ENCODE results near the gene XCL2.
A peak's percentile ranks its signal among the peaks of the same experiment; 100 is the strongest.
"Not testable (repeated sequence)": the region's sequence is repeated elsewhere in the genome, so short reads cannot be mapped to it uniquely, and the experiment has no call there.

XCL2 gene

DNA sequence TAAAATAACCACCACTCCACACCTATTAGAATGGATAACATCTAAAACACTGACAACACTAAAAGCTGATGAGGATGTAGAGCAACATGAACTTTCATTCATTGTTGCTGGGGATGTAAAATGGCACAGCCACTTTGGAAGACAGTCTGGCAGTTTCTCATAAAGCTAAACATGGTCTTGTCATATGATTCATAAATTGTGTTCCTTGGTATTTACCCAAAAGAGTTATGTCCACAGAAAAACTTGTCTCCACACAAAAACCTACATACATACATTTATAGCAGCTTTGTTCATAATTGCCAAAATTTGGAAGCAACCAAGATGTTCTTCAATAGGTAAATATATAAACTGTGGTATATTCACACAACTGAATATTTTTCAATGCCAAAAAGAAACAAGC is 16.6 kb upstream of the XCL2 start:
- DNase-seq (ENCODE audit: low spot score) (no peak), FAIRE-seq (no peak)

DNA sequence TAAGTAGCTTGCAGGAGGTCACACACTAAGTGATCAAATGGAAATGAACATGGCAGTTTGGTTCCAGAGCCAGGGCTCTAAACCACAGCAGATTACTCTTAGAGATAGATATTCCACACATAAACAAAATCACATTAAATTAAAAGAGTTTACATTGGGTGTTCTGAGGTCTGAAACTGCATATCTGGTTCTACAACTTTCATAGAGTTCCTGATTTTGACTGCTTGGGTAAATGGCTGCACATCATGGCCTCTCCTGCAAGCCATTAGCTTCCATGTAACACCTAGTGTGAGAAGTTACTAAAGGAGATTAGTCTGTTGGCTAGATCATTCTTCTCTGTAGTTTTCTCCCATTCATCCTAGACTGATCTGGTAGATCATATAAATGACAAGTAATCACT is 12.8 kb upstream of the XCL2 start:
- no peak for FAIRE-seq
- no peak for DNase-seq (ENCODE audit: low spot score)

DNA sequence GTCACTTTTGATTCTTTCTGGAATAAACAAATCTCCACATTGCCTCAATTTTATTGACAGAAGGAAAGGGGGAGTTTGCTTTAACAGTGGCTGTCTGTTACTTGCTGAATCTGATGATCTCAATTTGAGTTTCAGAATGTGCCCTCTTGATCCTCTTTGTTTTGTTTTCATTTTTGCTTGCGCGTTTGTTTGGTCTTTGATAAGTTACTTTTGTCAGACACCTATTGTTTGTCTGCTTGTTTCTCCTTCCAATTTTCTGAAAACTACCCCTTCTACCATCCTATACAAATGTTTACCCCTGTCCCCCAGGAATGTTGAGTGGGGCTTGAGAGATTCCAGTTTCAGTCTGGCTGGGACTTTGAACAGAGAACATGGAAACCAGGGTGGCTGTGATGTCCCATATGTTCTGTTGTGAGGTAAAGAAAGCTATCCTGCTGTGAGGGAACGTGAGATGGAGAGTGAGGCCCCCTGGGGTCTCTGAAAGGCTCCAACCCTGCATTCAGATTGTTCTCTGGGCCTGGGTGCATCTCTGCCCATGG is 11.8 kb upstream of the XCL2 start:
- FAIRE-seq (no peak), DNase-seq (ENCODE audit: low spot score) (no peak)

DNA sequence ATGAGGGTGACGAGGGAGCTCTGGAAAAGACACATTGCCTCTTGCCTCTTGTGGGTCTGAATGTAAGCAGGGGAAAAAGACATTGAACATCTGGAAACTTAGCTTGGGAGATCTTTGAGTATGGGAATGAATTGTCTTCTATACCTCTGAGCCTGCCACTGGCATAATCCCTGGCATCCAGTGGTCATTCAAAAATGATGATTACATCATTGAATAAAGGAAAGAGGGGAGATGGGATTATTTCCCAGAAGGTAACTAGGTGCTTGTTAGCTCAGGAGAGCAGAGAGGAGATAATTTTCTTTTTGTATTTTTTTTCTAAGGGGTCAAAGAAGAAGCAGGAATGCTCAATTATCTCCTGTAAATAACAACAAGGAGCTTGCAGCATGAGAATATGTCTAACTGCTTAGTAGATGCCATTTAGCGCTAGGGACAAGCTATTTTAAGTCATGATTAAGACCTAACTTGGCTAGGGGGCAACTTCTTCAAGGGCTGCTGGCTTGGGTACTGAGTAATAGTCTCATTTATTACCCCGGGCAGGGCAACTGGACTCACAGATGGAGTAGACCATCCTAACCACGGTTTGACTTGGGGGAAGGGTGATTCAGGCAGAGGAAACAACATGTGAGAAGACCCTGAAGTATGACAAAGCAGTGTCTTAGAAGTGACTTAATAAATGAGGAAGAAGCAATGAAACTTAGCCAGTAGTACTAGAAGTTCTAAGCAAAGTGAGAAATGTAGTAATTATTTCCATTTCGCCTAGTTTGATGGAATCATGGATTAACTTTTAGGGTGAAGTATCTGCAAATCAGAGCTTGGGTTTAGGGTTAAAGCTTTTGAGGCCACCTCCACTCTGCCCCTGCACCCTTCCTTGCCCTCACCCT is 11.0 kb upstream of the XCL2 start:
- DNase-seq (ENCODE audit: low spot score) (no peak), FAIRE-seq (no peak)

DNA sequence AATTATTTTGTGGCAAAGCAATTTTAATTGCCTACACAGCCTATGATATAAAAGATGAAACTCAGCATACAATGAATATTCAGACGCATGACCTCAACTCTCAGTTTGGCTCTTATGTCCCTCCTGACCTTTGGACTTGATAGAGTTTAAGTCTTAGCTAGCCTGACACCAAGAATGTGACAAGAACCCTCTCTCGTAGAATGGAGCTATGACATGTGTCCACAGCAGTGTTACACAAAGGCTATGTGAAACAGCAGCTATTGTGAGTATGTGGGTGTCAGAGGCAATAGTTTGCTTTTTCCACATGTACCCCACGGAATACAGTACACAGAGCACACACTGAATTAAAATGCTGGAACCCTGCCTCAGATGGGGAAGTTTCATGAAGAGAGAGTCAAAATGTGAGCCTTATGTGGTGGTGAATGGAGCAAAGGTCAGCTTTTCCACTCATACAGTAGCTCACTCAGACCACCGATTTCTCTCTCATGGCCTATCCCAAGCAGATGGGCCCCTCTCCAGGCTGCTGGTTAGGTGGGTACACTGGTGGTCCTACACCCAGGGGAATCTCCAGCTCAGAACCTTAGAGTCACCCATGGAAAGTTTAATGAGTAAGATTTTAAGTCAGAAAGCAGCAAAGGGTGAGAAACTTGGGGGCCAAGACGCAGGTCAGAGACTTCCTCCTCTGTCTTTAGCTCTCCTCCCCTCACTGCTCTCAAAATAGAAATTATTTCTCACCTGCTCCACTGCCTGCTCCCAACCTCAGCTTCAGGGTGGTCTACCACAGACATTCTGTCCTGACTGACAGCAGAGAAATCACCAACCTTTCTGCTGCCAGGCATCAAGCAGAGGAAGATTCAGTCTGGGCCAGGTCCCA is 10.1 kb upstream of the XCL2 start:
- no peak for FAIRE-seq
- DNase-seq (ENCODE audit: low spot score) = no peak

DNA sequence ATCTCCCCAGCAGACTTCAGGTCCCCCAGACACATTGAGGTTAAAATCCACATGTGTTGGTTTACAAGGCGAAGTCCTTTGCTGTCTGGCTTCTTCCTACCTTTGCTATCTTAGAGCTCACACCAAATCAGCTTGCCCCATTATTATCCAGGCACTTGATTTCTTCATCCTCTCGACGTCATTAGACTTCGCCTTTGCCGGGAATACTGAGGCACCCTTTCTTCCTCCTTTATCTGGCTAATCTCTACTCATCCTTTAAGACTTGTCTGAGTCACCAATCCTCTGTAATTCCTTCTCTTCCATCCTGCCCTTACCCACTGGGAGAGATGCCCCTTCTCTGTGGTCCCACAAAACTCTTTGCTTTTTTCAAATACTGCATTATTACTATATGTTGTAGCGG is 9.2 kb upstream of the XCL2 start:
- FAIRE-seq (no peak), DNase-seq (ENCODE audit: low spot score) (no peak)

DNA sequence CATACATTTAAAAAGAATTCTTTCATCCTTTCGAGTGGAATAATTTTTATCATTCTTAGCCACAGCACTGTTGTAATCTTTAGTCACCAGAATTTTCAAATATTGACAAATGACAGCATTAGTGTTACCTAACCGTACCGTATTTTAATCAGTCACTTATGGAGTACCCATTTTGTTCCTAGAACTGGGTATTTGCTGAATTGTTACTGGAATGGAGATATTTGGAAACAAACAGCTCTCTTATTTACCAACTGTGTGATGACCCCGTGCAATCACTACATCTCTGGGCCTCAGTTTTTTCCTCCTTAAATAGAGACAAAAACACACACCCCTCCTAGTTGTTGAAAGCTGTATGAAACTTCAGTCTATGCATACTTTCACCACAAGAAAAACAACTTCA is 7.9 kb upstream of the XCL2 start:
- DNase-seq (ENCODE audit: low spot score) = no peak
- no peak for FAIRE-seq

DNA sequence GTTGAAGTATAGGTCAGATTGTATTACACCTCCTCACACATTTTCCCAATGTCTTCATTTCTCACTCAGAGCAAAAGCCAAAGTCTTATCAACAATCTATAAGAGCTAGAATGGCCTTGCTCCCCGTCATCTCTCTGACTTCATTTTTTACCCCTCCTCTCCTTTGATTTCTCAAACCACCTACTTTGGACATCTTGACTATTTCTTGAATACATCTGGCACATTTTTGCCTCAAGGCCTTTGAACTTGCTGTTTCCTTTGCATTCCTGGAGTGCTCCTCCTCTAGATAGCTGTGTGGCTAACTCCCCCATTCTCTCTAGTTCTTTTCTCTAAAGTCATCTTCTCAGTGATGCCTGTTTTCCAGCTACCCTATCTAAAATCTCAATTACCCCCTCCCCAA is 7.2 kb upstream of the XCL2 start:
- no peak for FAIRE-seq
- no peak for DNase-seq (ENCODE audit: low spot score)

DNA sequence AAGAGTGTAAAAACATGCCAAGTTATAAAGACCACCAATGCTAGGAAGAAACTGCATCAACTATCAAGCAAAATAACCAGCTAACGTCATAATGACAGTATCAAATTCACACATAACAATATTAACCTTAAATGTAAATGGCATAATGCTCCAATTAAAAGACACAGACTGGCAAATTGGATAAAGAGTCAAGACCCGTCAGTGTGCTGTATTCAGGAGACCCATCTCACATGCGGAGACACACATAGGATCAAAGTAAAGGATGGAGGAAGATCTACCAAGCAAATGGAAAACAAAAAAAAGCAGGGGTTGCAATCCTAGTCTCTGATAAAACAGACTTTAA is 2.7 kb upstream of the XCL2 start:
- not testable (repeated sequence) for DNase-seq (ENCODE audit: low spot score); FAIRE-seq

DNA sequence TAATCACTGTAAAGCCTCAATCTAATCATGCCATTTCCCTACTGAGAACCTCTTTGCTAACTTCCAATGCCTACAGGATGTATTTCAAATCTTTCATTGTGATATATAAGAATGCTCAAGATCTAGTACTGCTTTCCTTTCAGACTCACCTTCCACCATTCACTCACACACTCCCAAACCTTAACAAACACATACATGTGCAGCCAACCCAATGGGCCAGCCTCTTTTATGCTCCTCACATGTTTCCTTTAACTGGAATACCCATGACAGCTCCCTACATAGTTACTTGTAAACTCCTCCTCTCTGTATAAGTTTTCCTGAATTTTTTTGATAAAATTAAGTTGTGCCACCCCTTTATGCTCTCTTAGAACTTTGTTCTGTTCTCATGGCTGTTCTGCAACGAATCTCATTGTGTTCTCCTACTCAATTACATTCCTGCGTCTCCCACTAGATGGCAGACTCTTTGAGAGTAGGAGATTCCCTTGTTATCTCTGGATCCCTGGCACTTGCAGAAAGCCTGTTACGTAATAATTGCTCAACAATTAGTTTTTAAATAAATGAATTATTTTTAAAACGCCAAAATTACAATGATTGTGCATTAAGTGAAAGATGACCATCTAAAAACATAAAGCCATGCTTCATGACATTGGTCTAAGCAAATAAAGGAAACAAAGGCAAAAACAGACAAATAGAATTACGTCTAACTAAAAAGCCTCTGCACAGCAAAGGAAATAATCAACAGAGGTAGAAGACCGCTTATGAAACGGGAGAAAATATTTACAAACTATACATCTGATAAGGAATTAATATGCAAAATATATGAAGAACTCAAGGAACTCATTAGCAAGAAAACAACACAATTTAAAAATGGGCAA is 2.1 kb upstream of the XCL2 start:
- FAIRE-seq = not testable (repeated sequence)
- peak; percentile 22 for DNase-seq (ENCODE audit: low spot score)

DNA sequence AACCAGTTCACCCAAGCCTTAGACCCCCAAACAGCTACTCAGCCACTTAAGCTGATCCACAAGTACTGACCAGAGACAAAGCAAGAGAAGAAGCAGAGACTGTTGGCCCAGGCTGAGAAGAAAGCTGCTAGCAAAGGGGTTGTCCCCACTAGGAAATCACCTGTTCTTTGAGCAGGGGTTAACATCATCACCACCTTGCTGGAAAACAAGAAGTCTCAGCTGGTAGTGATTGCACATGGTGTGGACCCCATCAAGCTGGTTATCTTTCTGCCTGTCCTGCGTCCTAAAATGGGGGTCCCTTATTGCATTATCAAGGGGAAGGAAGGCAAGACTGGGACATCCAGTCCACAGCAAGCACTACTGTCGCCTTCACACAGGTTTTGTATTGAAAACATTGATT is 819 bp downstream of the XCL2 start:
- DNase-seq (ENCODE audit: low spot score); FAIRE-seq: not testable (repeated sequence)

DNA sequence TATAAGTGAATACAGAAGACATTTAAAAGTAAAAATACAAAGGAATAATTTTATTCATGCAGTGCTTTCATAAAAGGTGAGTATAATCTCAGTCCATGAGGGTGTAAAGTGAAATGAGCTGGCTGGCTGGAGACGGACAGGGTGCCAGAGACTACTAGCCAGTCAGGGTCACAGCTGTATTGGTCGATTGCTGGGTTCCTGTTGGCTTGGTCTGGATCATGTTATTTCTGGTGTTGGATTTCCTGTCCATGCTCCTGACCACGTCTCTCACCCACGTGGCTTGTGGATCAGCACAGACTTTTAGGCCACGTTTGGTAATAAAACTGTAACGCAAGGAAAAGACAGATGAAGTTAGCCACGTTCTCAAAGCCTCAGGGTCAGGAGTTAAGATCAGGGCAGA is 3.0 kb downstream of the XCL2 start:
- DNase-seq (ENCODE audit: low spot score) = not testable (repeated sequence)
- FAIRE-seq = peak; percentile 72

DNA sequence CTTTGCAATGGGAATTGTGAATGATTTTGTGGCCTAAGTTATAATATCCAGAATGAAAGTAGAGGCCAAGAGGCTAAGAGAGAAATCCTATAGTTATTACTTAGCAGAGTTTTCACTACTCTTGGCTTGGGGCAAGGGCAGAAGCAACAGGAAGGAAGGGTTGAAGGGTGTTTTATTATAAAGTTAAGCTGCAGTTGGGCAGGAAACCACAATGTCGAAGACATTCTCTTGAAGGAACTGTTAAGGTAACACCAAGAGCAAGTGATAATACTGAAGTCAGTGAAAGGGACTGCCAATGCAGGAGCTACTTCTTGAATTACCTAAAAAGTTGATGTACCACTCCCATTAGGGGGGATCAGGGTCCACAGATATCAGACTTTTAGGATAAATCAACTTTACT is 8.3 kb downstream of the XCL2 start:
- DNase-seq (ENCODE audit: low spot score) (no peak), FAIRE-seq (no peak)

DNA sequence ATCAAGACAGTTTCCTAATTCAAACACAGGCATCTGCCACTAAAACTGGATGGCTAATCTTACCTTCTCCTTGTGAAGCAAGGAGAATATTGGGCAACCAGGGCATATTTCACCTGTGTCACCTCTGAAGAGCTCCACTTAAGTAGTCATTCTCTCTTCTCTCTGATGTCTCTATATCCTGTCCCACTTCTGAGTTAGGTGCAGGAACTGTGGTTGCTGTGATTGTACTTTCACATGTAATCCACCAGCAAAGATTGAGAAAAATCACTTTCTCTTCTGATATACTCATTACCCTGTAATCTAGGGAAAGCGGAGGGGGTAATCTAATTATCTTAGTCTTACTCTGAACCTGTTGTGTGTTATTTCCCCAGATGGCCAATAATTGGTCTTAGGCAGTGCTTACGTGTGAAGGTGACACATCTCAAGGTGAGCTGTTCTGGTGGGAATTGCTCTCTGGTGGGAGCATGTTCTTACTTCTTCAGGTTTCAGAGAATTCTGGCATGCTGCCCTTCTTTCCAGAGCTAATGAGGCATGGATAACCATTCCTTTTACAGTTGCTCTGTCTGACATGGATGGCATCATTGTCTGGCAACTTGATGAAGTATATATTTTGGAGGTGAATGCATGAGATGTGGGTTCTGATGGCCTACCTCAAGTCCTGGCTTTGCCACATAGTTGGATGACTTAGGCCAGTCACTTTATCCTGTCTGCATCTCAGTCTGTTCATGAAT is 12.0 kb downstream of the XCL2 start:
- FAIRE-seq = no peak
- DNase-seq (ENCODE audit: low spot score) = no peak

DNA sequence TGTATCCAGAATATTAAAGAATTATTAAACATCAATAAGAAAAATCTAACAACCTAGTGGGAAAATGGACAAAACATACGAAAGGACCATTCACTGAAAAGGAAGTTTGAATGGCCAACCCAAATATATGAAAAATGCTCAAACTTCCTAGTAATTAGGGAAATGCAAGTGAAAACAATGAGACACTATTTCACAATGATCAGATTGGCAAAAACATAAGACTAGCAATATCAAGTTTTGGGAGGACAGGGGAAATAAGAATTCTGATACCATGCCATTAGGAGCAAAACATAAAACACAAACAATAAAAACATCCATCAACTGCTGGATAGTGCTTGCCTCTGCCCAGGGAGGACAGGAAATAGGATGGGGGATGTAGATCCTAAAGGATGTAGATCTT is 14.3 kb downstream of the XCL2 start:
- FAIRE-seq = no peak
- DNase-seq (ENCODE audit: low spot score) = no peak

DNA sequence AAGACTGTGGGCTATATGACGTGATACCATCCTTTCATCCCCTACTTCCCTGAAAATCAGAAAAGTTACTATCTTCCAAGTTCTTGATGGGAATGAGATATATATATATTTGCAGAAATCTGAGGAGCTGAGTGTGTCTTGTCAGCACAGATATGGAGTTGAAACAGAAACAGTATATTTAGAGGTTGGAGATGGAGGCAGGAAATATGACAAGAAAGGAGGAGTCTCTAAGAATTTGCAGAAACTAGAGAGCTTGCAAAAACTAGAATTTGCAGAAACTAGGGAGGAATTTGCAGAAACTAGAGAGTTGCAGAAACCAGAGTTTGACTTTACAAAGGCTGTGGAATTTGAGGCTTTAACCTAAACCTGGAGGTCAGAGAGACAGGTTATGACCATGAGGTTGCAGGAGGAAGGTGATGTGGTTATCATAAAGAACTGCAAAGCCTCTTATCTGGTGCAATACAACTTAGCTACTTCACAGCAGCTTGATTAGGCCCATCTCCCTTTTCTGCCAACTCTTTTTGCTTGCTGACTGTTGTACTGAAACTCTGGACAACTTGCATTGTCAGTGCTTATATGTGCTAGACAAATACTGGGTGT is 22.3 kb downstream of the XCL2 start:
- FAIRE-seq = no peak

DNA sequence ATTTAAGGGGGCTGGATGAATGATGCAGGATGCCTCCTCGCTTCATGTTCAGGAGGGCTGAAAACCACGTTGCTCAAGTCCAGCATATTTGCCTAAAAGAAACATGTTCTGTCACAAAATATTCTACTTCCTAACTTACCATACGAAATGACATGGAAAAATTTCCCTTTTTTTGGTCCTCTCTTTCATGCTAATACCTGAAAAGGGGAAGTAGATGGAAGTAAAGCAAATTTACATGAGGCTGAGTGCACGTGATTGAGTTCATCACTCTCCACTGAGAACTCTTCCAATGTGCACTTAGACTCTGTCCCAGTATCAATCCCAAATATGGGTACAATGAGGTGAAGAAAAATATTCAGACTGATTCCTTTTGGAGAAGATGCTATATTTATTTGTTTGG is 23.0 kb downstream of the XCL2 start:
- DNase-seq (ENCODE audit: low spot score) = no peak

More for the DNA sequence above, 22.3 kb downstream of the XCL2 start:
- no peak for DNase-seq (ENCODE audit: low spot score)

DNA sequence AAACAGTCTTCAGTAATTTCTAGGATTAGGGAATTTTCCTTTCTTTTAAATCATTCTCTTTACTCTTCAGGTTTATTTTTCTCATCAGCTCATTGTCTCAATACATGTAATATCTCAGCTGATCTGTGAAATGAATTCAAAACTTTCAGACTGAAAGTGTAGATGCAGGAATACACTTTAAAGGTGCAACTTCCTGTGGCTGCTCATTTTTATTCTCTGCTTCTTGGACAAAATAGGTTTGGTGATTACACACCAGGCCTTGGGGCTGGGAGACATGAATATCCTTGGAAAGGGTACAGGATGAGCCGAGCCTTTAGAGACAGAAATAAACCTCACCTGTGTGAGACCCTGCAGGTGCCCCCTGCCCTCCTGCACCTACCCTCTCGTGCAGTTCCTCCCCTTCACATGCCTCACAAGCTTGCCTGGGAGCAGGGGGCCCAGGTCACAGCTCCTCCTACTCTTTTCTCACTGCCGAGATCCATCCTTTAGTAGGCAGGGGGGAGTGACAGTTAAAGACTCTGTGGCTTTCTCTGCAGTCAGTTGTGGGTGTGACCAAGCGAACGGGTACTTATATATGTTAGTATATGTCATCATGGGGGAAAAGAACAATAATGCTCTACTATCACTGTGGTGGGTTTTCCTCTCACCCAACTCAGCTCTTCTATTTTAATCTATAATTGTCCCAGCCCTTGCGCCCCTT is 23.6 kb downstream of the XCL2 start:
- DNase-seq (ENCODE audit: low spot score) (no peak), FAIRE-seq (no peak)

More for the DNA sequence above, 23.0 kb downstream of the XCL2 start:
- FAIRE-seq = no peak

DNA sequence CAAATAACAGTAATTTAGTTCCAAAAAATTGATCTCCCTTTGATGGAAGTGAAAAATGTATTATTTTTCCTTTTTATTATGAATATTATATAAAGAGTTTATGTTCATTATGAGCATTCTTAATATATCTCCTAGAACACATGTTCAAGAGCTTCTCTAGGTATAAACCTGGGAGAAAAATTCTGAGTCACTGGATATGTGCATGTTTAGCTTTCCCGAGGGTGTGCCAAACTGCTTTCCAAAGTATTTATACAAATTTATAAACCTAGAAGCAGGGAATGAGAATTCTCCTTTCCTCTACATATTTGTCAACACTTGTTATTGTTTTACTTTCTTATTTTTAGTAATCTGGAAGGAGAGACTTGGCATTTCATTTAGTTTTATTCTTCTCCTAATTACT is 25.0 kb downstream of the XCL2 start:
- FAIRE-seq = no peak
- no peak for DNase-seq (ENCODE audit: low spot score)

Measured in urothelium cell line (cell line).